GM20431 (cell line): ENCODE measurements around the gene CORO7.
"Not testable (repeated sequence)": the region's sequence is repeated elsewhere in the genome, so short reads cannot be mapped to it uniquely, and the experiment has no call there.

Experiments
- in situ Hi-C: fragments of 300-500 bp; cut with MseI, MboI; formaldehyde crosslinking; loops from one replicate; pipeline ENCODE4 v1.15.0; 2020; ENCODE audit warnings: low sequenced_read_pairs; ENCODE audit not compliant: unreplicated experiment

The CORO7 gene

DNA sequence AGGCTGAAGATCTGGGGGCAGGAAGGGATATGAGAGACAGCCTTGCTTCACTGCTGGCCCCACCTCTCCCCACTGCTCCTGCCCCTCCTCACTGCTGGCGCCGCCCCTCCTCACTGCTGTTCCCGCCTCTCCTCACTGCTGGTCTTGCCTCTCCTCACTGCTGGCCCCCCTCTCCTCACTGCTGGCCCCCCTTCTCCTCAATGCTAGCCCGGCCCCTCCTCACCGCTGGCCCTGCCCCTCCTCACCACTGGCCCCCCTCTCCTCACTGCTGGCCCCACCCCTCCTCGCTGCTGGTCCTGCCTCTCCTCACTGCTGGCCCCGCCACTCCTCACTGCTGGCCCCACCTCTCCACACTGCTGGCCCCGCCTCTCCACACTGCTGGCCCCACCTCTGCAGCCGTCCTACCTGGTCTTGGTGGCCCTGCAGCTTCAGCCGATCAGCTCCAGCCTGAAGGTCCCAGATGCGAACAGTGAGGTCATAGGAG lies 55.8 kb downstream of the CORO7 start:
- in situ Hi-C loops = no loop called here

DNA sequence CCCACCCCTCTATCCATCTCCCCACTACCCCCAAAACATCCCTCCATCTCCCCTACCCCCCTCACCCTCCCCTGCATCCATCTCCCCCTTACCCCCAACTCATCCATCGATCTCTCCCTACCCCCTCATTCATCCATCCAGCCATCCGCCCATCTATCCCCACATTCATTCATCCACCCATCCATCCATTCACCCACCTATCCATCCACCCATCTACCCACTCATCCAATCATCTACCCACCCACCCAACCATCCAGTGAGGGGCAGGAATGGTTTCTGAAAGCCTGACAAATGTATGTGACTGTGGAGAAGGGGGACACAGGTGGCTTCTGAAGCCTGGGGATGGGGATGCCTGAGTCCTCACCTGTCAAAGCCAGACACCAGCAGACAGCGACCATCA lies 56.5 kb downstream of the CORO7 start:
- in situ Hi-C loops = no loop called here

DNA sequence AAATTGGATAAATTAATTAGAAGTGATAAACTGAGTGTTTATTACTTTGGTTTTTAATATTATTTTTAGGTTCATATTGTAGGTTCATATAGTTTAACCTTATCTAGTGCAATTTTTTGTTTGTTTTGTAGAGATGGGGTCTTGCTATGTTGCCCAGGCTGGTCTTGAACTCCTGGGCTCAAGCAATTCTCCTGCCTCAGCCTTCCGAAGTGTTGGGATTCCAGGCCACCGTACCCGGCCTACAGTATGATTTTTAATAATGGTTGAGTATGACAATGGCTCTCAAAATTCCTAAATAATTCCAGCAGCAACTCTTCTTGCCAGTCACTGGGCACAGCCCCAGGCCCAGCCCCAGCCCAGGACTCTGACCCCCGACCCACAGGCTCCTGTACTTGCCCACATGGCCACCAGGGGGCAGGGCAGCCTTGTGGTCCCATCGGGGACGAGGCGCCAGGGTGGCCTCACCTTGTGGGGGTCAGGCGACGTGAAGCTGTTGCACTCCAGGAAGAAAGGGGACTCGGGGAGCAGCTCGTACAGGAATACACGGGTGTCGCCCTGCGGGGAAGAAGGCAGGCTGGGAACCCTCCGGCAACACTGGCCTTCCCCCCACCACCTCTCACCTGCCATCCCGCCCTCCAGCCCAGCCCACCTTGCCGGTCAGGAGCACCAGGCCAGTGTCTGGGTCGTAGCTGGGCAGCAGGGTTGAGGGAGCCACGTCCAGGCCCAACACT lies 57.4 kb downstream of the CORO7 start:
- in situ Hi-C loops = no loop called here

DNA sequence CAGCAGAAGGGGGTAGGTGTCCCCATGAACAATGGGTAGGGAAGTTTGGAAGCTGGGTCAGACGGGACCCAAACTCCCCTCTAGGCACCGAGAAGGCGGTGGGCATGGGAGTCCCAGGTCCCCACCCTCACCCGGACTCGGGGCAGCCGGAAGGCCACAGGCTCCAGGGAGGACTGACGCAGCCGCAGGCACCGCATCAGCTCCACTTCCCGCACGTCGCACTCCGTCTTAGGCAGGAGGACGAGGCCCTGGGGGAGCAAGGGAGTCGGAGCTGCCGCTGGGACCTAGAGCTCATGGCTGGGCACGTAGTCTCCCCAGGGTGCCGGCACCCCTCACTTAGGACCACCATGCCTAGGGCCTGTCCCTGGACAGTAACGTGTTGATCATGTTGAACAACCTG lies 58.2 kb downstream of the CORO7 start:
- in situ Hi-C loops = no loop called here

DNA sequence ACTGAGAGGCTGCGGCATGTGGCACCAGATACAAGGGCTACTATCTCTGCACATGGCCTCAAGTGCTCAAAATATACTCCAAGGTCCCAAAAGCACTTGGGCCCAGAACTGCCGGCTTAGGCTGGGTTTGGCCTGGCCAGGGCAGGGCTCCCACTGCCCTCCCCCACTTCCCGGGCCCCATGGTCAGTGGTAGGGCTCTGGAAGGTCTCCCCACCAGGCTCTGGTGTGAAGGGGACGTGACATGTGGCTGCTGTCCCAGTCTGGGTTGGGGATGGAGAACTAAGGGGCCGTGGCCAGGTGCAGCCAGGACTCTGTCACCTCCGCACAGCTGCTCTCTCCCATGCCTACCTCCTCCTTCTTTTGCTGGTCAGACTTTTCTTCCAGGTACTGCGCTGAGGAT lies 59.6 kb downstream of the CORO7 start:
- in situ Hi-C loops = no loop called here

DNA sequence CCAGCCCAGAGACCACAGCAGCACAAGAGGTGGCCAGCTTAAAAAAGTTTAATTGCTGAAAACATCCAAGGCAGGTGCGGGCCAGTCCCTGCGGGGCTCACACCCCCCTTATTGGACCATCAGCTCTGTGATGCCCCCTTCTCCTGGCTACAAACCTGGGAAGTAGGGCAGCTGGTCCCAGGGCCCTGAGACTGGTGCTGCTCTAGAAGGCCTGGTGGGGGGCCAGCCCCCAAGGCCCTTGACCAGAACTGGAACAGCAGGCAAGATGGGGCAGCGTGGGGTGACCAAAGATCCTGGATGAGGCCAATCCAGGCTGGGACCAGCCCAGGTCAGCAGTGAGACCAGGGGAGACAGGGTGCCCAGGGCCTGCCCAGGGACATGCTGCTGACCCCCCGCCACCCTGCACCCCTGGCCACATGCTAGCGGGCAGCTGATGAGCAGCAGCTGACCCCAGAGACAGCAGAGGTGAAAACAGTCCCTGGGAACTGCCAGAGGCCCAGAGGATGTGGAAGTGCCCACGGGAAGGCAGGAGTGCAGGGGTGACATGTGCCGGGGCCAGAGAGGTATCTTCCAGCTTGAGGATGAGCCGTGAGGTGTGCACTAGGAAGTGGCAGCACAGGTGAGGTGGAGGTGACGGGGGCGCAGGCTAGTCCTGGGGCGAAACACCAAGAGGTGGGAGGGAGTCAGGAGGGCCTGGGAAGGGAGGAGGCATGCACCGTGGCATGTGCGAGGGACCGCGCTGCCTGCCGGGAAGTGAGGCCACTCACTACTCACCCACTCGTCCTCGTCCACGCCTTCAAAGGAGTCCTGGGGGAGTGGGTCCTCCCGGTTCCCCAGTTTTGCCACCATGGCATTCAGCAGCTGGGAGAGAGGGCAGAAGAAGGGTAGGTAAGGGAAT lies 61.6 kb downstream of the CORO7 start:
- in situ Hi-C loops = no loop called here

DNA sequence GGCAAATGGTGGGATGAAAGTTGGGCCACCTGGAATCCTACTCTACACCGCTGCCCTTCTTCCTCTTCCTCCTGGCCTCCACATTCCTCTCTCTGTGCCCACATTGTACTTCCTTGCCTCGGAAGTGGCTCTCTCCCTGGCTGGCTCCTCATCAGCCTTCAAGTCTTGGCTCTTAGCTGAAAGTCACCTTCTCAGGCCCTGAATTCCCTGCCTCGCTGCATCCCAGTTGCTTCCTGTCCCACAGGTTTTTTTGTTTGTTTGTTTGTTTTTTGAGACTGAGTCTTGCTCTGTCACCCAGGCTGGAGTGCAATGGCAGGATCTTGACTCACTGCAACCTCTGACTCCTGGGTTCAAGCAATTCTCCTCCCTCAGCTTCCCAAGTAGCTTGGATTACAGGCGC lies 62.7 kb downstream of the CORO7 start:
- in situ Hi-C loops = no loop called here

DNA sequence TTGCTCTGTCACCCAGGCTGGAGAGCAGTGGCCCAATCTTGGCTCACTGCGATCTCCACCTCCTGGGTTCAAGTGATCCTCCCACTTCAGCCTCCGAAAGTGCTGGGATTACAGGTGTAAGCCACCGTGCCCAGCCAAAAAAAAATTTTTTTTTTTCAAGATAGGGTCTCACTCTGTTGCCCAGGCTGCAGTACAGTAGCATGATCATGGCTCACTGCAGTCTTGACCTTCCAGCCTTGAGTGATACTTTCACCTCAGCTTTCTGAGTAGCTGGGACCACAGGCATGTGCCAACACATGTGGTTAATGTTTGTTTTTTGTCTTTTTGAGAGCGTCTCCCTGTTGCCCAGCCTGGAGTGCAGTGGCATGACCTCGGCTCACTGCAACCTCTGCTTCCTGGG lies 63.6 kb downstream of the CORO7 start:
- in situ Hi-C loops = no loop called here

DNA sequence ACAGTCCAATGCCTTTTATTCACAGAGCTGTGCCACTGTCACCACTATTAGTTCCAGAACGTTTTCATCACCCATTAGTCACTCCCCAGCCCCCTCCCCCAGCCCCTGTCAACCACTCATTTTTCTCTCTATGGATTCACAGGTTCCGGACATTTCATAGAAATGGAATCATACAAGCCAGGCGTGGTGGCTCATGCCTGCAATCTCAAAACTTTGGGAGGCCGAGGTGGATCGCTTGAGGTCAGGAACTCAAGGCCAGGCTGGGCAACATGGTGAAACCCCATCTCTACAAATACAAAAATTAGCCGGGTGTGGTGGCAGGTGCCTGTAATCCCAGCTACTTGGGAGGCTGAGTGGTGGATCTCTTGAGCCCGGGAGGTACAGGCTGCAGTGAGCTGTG lies 64.5 kb downstream of the CORO7 start:
- in situ Hi-C loops = no loop called here

DNA sequence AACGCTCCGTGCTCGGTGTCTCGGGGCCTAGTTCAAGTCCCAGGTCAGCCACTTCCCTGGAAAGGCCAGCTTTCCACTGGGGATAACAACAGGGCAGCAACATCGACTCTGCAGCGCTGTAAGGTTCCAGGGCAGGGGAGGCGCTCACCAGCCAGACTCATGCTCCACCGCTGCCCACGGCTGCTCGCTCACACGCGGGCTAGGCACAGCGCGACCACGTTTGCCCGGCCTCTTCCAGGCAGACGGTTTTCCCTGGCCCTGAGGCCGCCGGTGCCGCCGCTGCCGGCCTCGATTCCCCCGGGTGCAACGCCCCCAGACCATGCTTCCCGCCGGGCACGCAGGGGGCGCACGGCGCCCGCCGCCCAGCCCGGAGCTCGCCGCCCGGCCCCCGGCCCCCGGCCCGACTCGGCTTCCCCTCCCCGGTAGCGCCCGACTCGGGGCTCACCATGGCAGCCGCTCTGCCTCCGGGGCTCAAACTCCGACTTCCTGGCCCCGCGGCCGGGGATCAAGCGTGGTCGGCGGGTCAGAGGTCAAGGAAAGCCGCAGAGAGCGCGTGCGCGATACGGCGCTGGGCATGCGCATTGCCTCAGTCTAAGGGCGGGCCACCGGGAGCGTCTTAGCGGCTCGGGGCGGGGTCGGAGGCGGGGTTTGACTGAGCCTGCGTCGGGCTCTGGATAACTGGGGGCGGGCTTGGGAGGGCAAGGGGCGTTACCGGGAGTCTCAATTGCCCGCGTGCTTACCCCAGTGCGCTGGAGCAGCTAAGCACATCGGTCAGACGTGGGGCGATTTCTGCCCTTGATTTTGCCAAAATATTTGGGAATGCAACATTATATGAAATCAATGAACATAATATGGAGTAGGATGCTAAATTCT lies 65.4 kb downstream of the CORO7 start, which contains the start of gene PAM16:
Gene PAM16, minus strand, starts transcription at position 535 of the 873 bp plus-strand sequence. Its CDS starts 87 bp downstream, at position 448.
- in situ Hi-C loops = no loop called here

DNA sequence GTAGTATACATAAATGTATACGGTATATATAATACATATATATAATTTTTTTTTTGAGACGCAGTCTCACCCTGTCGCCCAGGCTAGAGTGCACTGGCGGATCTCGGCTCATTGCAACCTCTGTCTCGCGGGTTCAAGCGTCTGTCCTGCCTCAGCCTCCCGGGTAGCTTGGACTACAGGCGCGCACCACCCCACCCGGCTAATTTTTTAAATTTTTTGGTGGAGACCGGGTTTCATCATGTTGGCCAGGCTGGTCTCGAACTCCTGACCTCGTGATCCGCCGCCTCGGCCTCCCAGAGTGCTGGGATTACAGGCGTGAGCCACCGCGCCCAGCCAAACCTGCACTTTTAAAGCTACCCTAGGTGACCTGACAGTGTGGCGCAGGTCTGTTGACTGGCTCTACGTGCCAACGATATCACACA lies 66.0 kb downstream of the CORO7 start:
- in situ Hi-C loops = no loop called here

DNA sequence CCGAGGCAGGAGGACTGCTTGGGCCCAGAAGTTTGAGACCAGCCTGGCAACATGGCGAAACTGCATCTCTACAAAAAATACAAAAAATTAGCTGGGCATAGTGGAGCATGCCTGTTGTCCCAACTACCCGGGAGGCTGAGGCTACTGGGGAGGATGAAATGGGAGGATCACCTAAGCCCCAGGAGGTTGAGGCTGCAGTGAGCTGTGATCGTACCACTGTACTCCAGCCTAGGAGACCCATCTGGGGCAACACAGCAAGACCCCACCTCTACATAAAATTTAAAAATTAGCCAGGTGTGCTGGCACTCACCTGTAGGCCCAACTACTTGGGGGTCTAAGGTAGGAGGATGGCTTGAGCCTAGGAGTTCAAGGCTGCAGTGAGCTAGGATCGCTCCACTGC lies 67.1 kb downstream of the CORO7 start:
- in situ Hi-C loops = no loop called here

DNA sequence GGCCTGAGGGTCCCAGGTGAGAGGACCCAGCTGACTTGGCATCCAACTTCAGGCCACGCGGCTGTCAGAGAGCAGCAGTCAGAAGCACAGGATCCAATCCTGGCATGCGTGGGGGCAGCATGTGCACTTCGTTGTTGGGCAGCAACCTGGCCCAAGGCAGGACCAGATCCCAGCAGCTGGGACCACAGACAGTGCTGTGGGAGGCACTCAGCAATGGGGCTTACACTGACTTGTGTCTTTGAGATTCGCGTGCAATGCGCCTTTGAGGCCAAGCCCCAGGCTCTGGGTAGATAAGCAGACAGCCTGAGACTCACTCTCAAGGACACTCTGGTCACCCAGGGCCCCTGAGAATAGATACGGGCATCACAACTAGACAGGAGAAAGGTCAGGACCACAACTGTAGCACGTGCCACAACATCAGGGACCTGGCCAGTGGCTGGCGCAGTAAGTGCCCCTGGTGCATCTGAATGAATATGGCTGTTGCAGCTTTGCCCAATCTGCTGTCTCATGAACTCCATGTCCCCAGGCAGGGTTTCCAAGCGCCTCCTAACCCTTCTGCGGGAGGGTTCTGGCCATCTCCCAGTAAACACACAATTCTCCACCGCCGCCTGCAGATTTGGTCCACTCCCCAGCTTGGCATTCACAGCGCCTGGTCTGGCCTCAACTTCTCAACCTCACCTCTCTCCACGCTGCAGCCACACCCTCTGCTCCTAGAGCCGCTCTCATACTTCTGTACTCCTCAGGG lies 68.5 kb downstream of the CORO7 start:
- in situ Hi-C loops = no loop called here

DNA sequence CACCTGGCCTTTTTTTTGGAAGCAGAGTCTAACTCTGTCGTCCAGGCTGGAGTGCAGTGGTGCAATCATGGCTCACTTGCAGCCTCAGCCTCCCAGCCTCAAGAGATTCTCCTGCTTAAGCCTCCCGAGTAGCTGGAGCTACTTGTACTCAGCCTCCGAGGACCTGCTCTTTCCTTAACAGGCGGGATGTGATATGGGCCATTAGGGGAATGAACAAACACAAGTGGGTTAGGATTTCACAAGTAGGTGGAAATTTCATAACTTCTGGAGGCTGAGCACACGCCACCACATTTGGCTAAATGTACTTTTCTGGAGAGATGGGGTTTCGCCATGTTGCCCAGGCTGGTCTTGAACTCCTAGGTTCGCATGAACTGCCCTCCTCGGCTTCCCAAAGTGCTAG lies 69.4 kb downstream of the CORO7 start:
- in situ Hi-C loops = no loop called here

DNA sequence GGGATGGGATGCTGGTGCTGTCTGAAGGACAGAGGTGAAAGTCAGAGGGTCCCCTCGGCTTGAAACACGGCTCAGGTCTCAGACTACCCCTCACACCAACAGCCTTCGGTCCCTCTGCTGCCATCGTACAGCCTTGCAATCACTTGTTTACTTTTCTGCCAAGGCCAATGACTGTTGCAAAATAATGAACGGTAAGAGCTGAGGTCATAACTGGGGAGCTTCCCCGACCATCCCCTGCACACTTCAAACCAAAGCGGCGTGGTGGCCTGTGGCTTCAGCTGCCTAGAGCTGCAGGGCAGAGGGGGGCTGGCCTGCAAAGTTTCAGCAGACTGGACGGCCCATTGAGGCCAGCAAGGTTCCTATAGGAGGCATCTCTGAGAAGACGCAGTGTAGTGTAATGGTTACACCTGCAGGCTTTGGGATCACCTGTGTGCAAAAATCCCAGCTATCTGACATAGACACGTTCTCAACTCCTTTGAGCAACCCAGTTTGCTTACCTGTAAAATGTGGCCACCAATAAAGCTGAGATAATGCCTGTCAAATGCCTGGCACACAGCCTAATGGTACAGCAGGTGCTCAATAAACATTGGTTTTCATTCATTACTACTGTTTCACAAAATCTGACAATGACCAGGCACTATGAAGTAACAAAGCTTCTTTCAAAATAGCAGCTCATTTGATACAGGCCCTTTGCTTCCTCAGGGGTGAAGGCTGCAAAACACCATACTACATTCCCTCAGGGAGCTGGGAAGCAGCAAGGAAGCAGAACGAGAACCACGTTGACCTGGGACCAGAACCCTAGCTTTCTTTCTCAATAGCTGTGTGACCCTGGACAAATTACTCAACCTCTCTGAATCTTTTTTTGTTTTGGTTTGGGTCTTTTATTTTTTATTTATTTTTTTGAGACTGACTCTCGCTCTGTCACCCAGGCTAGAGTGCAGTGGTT lies 70.3 kb downstream of the CORO7 start:
- in situ Hi-C loops = no loop called here

DNA sequence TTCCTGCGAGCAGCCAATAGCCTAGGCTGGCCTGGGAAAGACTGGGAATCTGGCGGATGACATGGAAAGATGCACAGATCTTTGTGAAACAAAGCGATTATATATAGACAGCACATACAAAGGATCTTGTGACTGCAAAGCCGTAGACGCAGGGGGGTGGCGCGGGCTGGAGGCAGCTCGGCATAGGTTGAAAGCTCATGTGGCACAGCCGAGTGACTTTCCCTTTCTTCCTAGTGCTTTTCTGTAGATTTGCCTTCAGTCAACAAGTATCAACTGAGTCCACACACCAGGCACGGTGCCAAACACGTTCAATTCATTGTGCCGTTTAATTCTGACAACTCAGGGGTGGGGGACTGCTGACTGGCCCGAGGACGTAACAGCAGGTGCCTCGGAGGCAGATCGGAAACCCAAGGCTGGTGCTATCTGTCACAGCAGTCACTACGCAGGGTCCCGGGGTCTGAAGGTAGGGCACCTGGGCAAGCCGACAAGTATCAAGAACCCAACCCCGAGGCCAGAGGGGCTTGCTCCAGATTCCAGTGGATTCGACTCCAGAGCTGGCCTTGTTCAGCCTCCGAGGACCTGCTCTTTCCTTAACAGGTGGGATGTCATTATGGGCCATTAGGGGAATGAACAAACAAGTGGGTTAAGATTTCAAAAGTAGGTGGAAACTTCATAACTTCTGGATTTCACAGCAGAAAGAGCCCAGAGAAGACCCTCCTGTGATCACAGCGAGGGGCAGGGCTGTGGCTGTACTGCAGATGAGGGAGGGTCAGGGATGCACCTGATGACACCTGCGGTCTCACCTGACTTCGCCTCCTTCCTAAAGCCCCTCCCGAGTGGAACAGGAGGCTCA lies 71.2 kb downstream of the CORO7 start:
- in situ Hi-C loops = no loop called here

DNA sequence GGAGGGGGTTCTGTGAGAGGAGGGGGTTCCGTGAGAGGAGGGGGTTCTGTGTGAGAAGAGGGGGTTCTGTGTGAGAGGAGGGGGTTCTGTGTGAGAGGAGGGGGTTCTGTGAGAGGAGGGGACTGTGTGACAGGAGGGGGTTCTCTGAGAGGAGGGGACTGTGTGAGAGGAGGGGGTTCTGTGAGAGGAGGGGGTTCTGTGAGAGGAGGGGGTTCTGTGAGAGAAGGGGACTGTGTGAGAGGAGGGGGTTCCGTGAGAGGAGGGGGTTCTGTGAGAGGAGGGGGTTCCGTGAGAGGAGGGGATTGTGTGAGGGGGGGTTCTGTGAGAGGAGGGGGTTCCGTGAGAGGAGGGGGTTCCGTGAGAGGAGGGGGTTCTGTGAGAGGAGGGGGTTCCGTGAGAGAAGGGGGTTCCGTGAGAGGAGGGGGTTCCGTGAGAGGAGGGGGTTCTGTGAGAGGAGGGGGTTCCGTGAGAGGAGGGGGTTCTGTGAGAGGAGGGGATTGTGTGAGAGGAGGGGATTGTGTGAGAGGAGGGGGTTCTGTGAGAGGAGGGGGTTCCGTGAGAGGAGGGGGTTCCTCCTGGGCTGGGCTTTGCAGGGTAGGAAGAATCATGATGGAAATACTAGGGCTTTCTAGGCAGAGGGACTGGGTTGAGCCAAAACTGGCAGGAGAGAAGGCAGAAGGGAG lies 72.0 kb downstream of the CORO7 start:
- in situ Hi-C loops = not testable (repeated sequence)
